ENCODE results near the gene SAP30BP.
"Not testable (repeated sequence)": the region's sequence is repeated elsewhere in the genome, so short reads cannot be mapped to it uniquely, and the experiment has no call there.

The SAP30BP gene

GRCh38 chr17:75637143-75637538, 30.0 kb upstream of the SAP30BP start:
- H3K27ac ChIP-seq (ENCODE audit: insufficient read depth in 1 of 2, low read depth in 1 of 2, low read length in 2 of 2, poor library complexity in 1 of 2, severe bottlenecking in 2 of 2), result no peak overlapping the region
- no peak for DNase-seq
- H3K36me3 ChIP-seq (ENCODE audit: control insufficient read depth in 4 of 4, insufficient read depth in 4 of 4, low read length in 3 of 4), result peaks cover 0 to 9% (median 6%) of the 10 kb centered on the region in 4 experiments
- CTCF ChIA-PET, result interaction anchor here (1.8 to 29.3 kb wide), 6 partner anchors 8 to 115 kb away, joined by 5 to 834 read pairs (median 6); a partner anchor contains a TSS
- peaks cover 0 to 46% (median 37%) of the 10 kb centered on the region in 4 experiments for H3K4me1 ChIP-seq (ENCODE audit: control extremely low read depth in 1 of 4, control insufficient read depth in 4 of 4, insufficient read depth in 4 of 4, low read length in 3 of 4)
- H3K9me3 ChIP-seq (ENCODE audit: control extremely low read depth in 1 of 5, control insufficient read depth in 4 of 5, insufficient read depth in 2 of 5, low read depth in 1 of 5, low read length in 4 of 5), result no peaks in the 10 kb centered on the region
- H3K27me3 ChIP-seq (replicated peaks in 2 of 5; ENCODE audit: control insufficient read depth in 4 of 5, insufficient read depth in 5 of 5, low read length in 4 of 5), result no peaks in the 10 kb centered on the region
- 89% methylated on average over 13 of the region's 13 CpGs for WGBS (ENCODE audit: insufficient coverage)
- POLR2A ChIA-PET, result interaction anchor here (0.6 to 1.5 kb wide), 3 partner anchors 9 to 25 kb away, joined by 3 to 7 read pairs (median 4); a partner anchor contains a TSS
- H3K4me3 ChIP-seq (ENCODE audit: control insufficient read depth in 1 of 7, extremely low read depth in 1 of 7, insufficient read depth in 4 of 7, low read depth in 2 of 7, low read length in 6 of 7), result no peak overlapping the region

DNA sequence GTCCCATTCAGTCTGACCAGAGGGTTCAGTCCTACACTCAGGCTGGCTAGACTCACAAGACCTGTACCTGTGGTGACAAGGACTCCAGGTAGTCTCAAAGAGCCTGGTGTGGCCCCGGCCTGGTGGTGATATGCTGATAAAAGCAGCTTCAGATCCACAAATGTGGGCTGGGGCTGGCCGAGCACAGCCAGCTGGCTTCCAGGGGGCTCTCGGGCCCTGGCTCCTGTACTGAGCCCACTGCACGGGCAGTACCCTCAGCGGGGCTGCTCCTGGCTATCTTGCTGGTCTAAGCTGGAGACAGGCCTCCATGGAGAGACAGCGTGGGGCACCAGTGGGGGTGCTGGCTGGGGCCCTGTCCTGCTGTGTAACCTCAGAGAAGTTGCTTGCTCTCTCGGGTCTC, 29.6 kb upstream of the SAP30BP start:
- peaks cover 0 to 50% (median 38%) of the 10 kb centered on the region in 4 experiments for H3K4me1 ChIP-seq (ENCODE audit: control extremely low read depth in 1 of 4, control insufficient read depth in 4 of 4, insufficient read depth in 4 of 4, low read length in 3 of 4)
- no peak overlapping the region for H3K4me3 ChIP-seq (ENCODE audit: control insufficient read depth in 1 of 7, extremely low read depth in 1 of 7, insufficient read depth in 4 of 7, low read depth in 2 of 7, low read length in 6 of 7)
- CTCF ChIA-PET, result interaction anchor here (1.0 to 29.3 kb wide), 6 partner anchors 9 to 115 kb away, joined by 3 to 834 read pairs (median 6); a partner anchor contains a TSS
- peaks cover 0 to 9% (median 6%) of the 10 kb centered on the region in 4 experiments for H3K36me3 ChIP-seq (ENCODE audit: control insufficient read depth in 4 of 4, insufficient read depth in 4 of 4, low read length in 3 of 4)
- no peaks in the 10 kb centered on the region for H3K27me3 ChIP-seq (replicated peaks in 2 of 5; ENCODE audit: control insufficient read depth in 4 of 5, insufficient read depth in 5 of 5, low read length in 4 of 5)
- H3K9me3 ChIP-seq (ENCODE audit: control extremely low read depth in 1 of 5, control insufficient read depth in 4 of 5, insufficient read depth in 2 of 5, low read depth in 1 of 5, low read length in 4 of 5), result no peaks in the 10 kb centered on the region
- 96% methylated on average over 6 of the region's 7 CpGs for WGBS (ENCODE audit: insufficient coverage)
- POLR2A ChIA-PET, result interaction anchor here (0.6 to 1.3 kb wide), 2 partner anchors 9 to 25 kb away, joined by 3 to 7 read pairs; a partner anchor contains a TSS
- H3K27ac ChIP-seq (ENCODE audit: insufficient read depth in 1 of 2, low read depth in 1 of 2, low read length in 2 of 2, poor library complexity in 1 of 2, severe bottlenecking in 2 of 2), result no peak overlapping the region
- DNase-seq, result no peak

DNA sequence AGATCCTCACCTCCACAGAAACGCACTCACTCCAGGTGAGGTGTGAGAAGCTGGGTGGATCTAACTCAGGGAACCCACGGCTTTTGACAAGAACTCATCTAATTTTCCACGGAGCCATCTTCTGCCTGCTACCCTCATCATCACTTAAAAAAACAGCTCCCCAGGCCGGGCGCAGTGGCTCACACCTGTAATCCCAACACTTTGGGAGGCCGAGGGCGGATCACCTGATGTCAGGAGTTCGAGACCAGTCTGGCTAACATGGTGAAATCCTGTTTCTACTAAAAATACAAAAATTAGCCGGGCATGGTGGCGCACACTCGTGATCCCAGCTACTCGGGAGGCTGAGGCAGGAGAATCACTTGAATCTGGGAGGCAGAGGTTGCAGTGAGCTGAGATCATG, 29.1 kb upstream of the SAP30BP start:
- H3K27ac ChIP-seq (ENCODE audit: insufficient read depth in 1 of 2, low read depth in 1 of 2, low read length in 2 of 2, poor library complexity in 1 of 2, severe bottlenecking in 2 of 2); H3K27me3 ChIP-seq (replicated peaks in 2 of 5; ENCODE audit: control insufficient read depth in 4 of 5, insufficient read depth in 5 of 5, low read length in 4 of 5); H3K36me3 ChIP-seq (ENCODE audit: control insufficient read depth in 4 of 4, insufficient read depth in 4 of 4, low read length in 3 of 4); H3K4me3 ChIP-seq (ENCODE audit: control insufficient read depth in 1 of 7, extremely low read depth in 1 of 7, insufficient read depth in 4 of 7, low read depth in 2 of 7, low read length in 6 of 7); DNase-seq; H3K9me3 ChIP-seq (ENCODE audit: control extremely low read depth in 1 of 5, control insufficient read depth in 4 of 5, insufficient read depth in 2 of 5, low read depth in 1 of 5, low read length in 4 of 5): not testable (repeated sequence)
- ChIA-PET POLR2A (interaction anchor here (1.3 kb wide), 1 partner anchor 8 kb away, joined by 7 read pairs; a partner anchor contains a TSS), CTCF (interaction anchor here (1.0 to 29.3 kb wide), 7 partner anchors 9 to 115 kb away, joined by 3 to 834 read pairs (median 8); a partner anchor contains a TSS)
- WGBS (ENCODE audit: insufficient coverage), result 87% methylated on average over 8 of the region's 12 CpGs
- H3K4me1 ChIP-seq (ENCODE audit: control extremely low read depth in 1 of 4, control insufficient read depth in 4 of 4, insufficient read depth in 4 of 4, low read length in 3 of 4), result peaks cover 0 to 47% (median 34%) of the 10 kb centered on the region in 4 experiments

GRCh38 chr17:75638893-75639292, 28.2 kb upstream of the SAP30BP start:
- Histone ChIP-seq H3K36me3 (ENCODE audit: control insufficient read depth in 4 of 4, insufficient read depth in 4 of 4, low read length in 3 of 4) (peaks cover 0 to 15% (median 10%) of the 10 kb centered on the region in 4 experiments), H3K4me3 (ENCODE audit: control insufficient read depth in 1 of 7, extremely low read depth in 1 of 7, insufficient read depth in 4 of 7, low read depth in 2 of 7, low read length in 6 of 7) (no peak overlapping the region), H3K27me3 (replicated peaks in 2 of 5; ENCODE audit: control insufficient read depth in 4 of 5, insufficient read depth in 5 of 5, low read length in 4 of 5) (no peaks in the 10 kb centered on the region), H3K9me3 (ENCODE audit: control extremely low read depth in 1 of 5, control insufficient read depth in 4 of 5, insufficient read depth in 2 of 5, low read depth in 1 of 5, low read length in 4 of 5) (no peaks in the 10 kb centered on the region), H3K4me1 (ENCODE audit: control extremely low read depth in 1 of 4, control insufficient read depth in 4 of 4, insufficient read depth in 4 of 4, low read length in 3 of 4) (peaks cover 0 to 38% (median 26%) of the 10 kb centered on the region in 4 experiments), H3K27ac (ENCODE audit: insufficient read depth in 1 of 2, low read depth in 1 of 2, low read length in 2 of 2, poor library complexity in 1 of 2, severe bottlenecking in 2 of 2) (no peak overlapping the region)
- ChIA-PET POLR2A (no interaction called here), CTCF (interaction anchor here (0.6 to 29.3 kb wide), 5 partner anchors 13 to 124 kb away, joined by 3 to 834 read pairs (median 8); a partner anchor contains a TSS)
- DNase-seq, result no peak
- WGBS (ENCODE audit: insufficient coverage), result 97% methylated on average over 12 of the region's 13 CpGs

DNA sequence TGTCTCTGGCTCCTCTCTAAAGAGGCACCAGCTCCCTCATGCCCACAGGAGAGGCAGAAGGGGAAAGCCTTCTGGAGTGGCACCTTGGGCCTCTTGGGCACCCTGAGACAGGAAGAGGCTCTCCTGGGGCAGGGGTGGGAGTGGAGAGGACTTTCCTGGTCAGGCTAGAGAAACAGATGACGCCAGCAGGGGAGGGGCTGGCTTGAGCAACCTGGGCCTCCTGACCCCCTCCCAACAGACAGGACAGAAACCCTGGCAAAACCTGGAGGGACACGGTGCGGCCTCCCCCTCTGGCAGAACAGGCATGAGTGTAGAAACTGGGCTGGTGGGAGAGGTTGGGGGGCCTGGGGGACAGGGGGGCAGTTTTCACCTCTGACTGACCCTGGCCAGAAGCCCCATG, 27.8 kb upstream of the SAP30BP start:
- no peak overlapping the region for H3K4me3 ChIP-seq (ENCODE audit: control insufficient read depth in 1 of 7, extremely low read depth in 1 of 7, insufficient read depth in 4 of 7, low read depth in 2 of 7, low read length in 6 of 7)
- H3K27me3 ChIP-seq (replicated peaks in 2 of 5; ENCODE audit: control insufficient read depth in 4 of 5, insufficient read depth in 5 of 5, low read length in 4 of 5), result no peaks in the 10 kb centered on the region
- H3K27ac ChIP-seq (ENCODE audit: insufficient read depth in 1 of 2, low read depth in 1 of 2, low read length in 2 of 2, poor library complexity in 1 of 2, severe bottlenecking in 2 of 2), result no peak overlapping the region
- peaks cover 0 to 15% (median 10%) of the 10 kb centered on the region in 4 experiments for H3K36me3 ChIP-seq (ENCODE audit: control insufficient read depth in 4 of 4, insufficient read depth in 4 of 4, low read length in 3 of 4)
- DNase-seq, result no peak
- H3K4me1 ChIP-seq (ENCODE audit: control extremely low read depth in 1 of 4, control insufficient read depth in 4 of 4, insufficient read depth in 4 of 4, low read length in 3 of 4), result peaks cover 0 to 36% (median 23%) of the 10 kb centered on the region in 4 experiments
- no peaks in the 10 kb centered on the region for H3K9me3 ChIP-seq (ENCODE audit: control extremely low read depth in 1 of 5, control insufficient read depth in 4 of 5, insufficient read depth in 2 of 5, low read depth in 1 of 5, low read length in 4 of 5)
- ChIA-PET POLR2A (no interaction called here), CTCF (interaction anchor here (1.0 to 29.3 kb wide), 4 partner anchors 12 to 123 kb away, joined by 3 to 834 read pairs (median 118); a partner anchor contains a TSS)
- 100% methylated on average over 2 of the region's 3 CpGs for WGBS (ENCODE audit: insufficient coverage)

DNA sequence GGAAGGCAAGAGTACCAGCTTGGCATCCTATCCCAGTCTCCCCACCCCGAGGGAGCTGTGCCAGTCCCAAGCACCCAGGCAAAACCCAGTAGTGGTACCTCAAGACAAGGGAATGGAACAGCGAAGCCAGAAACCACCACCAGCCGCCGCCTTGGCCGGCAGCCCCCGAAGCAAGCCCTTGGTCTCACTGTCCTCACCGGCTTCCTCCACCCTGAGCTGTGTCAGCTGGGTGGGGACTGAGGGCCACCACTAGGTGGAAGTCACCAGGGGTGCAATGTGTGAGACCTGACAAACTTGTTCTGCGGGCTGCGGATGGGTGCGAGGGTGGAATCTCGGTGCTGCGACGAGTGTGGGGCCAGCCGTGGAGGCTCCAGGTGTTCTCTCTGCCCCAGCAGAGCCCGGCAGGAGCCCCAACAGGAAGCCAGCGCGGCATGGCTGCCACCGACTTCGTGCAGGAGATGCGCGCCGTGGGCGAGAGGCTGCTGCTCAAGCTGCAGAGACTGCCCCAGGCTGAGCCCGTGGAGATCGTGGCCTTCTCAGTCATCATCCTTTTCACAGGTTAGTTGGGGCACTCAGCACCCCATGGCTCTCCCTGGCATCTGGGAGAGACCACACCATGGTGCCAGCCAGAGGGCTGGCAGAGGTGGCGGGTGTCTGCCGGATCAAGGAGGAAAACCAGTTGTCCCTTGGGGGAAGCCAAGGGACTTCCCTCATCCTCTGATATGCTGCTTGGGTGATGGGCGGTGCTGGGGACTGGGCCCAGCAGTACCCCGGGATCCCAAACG, 27.2 kb upstream of the SAP30BP start:
- CTCF ChIA-PET, result interaction anchor here (2.5 to 29.3 kb wide), 3 partner anchors 6 to 15 kb away, joined by 8 to 834 read pairs (median 834); partner anchors contain the start of gene SMIM5
- peaks cover 0 to 15% (median 10%) of the 10 kb centered on the region in 4 experiments for H3K36me3 ChIP-seq (ENCODE audit: control insufficient read depth in 4 of 4, insufficient read depth in 4 of 4, low read length in 3 of 4)
- H3K27ac ChIP-seq (ENCODE audit: insufficient read depth in 1 of 2, low read depth in 1 of 2, low read length in 2 of 2, poor library complexity in 1 of 2, severe bottlenecking in 2 of 2), result no peak overlapping the region
- no peak overlapping the region for H3K4me3 ChIP-seq (ENCODE audit: control insufficient read depth in 1 of 7, extremely low read depth in 1 of 7, insufficient read depth in 4 of 7, low read depth in 2 of 7, low read length in 6 of 7)
- POLR2A ChIA-PET, result no interaction called here
- no peak for DNase-seq
- peaks cover under 1 to 36% (median 19%) of the 10 kb centered on the region in 4 experiments for H3K4me1 ChIP-seq (ENCODE audit: control extremely low read depth in 1 of 4, control insufficient read depth in 4 of 4, insufficient read depth in 4 of 4, low read length in 3 of 4)
- H3K9me3 ChIP-seq (ENCODE audit: control extremely low read depth in 1 of 5, control insufficient read depth in 4 of 5, insufficient read depth in 2 of 5, low read depth in 1 of 5, low read length in 4 of 5), result no peaks in the 10 kb centered on the region
- 97% methylated on average over 29 of the region's 30 CpGs for WGBS (ENCODE audit: insufficient coverage)
- no peaks in the 10 kb centered on the region for H3K27me3 ChIP-seq (replicated peaks in 2 of 5; ENCODE audit: control insufficient read depth in 4 of 5, insufficient read depth in 5 of 5, low read length in 4 of 5)

Measured in common myeloid progenitor, CD34-positive (primary cell).